ENCODE results near the gene PLRG1. TPM values are rescaled to one million over a fixed set of nuclear protein-coding genes. Genes with fewer than 3 reads are reported as not detected.

PLRG1 gene
- total RNA-seq, 1 donor from 2014 or later: 55.7 TPM

Other genes starting within 250 kb of the PLRG1 start
- 0.03 and 0.05 TPM in 2 replicates for gene DCHS2, start 58.6 kb downstream of the PLRG1 start, total RNA-seq
- not detected in 2 replicates for gene FGB, start 12.6 kb upstream of the PLRG1 start, total RNA-seq
- gene FGA, start 40.3 kb upstream of the PLRG1 start, total RNA-seq: not detected in 2 replicates
- not detected in 2 replicates for gene FGG, start 62.3 kb upstream of the PLRG1 start, total RNA-seq
- not detected in 2 replicates for gene LRAT, start 193.6 kb upstream of the PLRG1 start, total RNA-seq
- not detected in 2 replicates for gene RBM46, start 230.9 kb upstream of the PLRG1 start, total RNA-seq